Osteoblast (primary cell): ENCODE measurements around the gene MED1. TPM values are rescaled to one million over a fixed set of nuclear protein-coding genes. Genes with fewer than 3 reads are reported as not detected.

ENCODE experiments used
- DNase-seq: peaks from one replicate; pipeline ENCODE4 v3.0.0; 2011; ENCODE audit warnings: low spot score, mixed read lengths; ENCODE audit not compliant: insufficient read length; ENCODE audit errors: missing footprints
- H2AFZ ChIP-seq: 2 replicates; pipeline ENCODE4 v1.6.0; 2011; ENCODE audit warnings: mild to moderate bottlenecking, low read length
- H3K27ac ChIP-seq: 2 replicates; pipeline ENCODE4 v1.5.1; 2011; ENCODE audit warnings: mild to moderate bottlenecking, low read depth, low read length, moderate library complexity
- H3K27me3 ChIP-seq: 2 replicates; pipeline ENCODE4 v1.6.0; 2012; ENCODE audit warnings: mild to moderate bottlenecking, control low read depth, inconsistent platforms, low read length, moderate library complexity; ENCODE audit not compliant: insufficient read depth
- H3K36me3 ChIP-seq: 2 replicates; pipeline ENCODE4 v1.5.1; 2011; ENCODE audit warnings: mild to moderate bottlenecking, low read length, control low read depth, moderate library complexity; ENCODE audit not compliant: insufficient read depth
- H3K4me1 ChIP-seq: 2 replicates; pipeline ENCODE4 v1.5.1; 2011; ENCODE audit warnings: mild to moderate bottlenecking, low read length, control low read depth, moderate library complexity; ENCODE audit not compliant: insufficient read depth
- H3K4me2 ChIP-seq: 2 replicates; pipeline ENCODE4 v1.6.0; 2011; ENCODE audit warnings: mild to moderate bottlenecking, low read length; ENCODE audit not compliant: insufficient read depth
- H3K4me3 ChIP-seq: fragments of 200-600 bp; sonication (generic); 3 replicates; pipeline ENCODE4 v1.5.1; 2012; ENCODE audit warnings: mild to moderate bottlenecking, low read length, inconsistent platforms; ENCODE audit not compliant: insufficient read depth
- H3K79me2 ChIP-seq: 2 replicates; pipeline ENCODE4 v1.6.0; 2012; ENCODE audit warnings: mild to moderate bottlenecking, low read length, control low read depth, inconsistent platforms; ENCODE audit not compliant: insufficient read depth
- H3K9me3 ChIP-seq: 2 replicates; pipeline ENCODE4 v1.5.1; 2011; ENCODE audit warnings: low read depth, low read length, control low read depth
- H4K20me1 ChIP-seq: 2 replicates; pipeline ENCODE4 v1.6.0; 2012; ENCODE audit warnings: mild to moderate bottlenecking, low read length, control low read depth; ENCODE audit not compliant: insufficient read depth
- total RNA-seq: library from RNA; depleted of rRNA; stranded (reverse); fragments of >200 nt; gene quantifications from 2 replicates; pipeline ENCODE4 v1.2.3, GENCODE V29; 2012
- TF ChIP-seq, protein P1 (sequence below): IDR thresholded peaks from 2 replicates; pipeline ENCODE4 v1.5.1; 2011; ENCODE audit warnings: mild to moderate bottlenecking, low read depth, low read length, moderate library complexity; ENCODE audit errors: extremely low read depth

Gene MED1
- total RNA-seq, 1 donor = 24.6 TPM

- peak overlapping the region; percentile 94 for H3K27ac ChIP-seq
These were observed 45.6 kb downstream of the MED1 start for GRCh38 chr17:39405436-39405835.

DNA sequence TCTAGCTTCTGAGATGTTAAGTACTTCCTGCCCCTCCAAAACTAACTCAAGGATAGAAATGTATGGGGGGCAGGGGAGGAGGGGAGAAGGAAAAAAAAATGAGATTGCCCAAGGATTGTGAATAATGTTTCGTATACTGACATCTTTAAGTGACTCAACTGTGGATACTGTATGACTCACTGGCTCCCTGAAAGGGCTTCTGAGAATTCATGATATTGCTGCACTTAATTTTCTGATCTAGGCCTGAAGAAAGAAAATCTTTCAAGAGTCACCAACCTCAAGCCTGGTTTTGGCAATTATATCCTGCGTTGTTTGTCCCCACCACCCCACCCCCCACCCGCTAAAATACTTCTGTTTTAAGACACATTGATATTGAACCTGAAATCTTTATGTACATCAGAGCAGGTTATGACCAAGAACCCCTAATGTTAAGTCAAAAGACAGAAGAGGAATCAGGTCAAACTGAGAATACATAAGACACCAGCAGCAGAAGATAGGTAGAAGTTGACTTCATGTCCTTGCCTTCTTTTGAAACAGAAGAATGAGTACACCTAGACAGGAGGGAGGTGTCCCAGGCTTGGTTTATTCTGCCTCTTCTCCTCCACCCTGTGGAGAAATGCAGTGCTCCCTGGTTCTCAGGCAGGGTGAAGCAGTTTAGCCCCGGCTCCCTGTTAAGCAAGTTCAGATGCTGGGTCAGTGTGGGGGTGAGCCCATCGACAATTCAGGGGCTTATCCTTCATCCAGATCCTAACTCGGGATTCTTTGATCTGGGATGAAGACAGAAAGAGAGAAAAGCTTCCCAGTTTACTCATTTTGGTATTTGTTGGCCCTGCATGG is 46.3 kb downstream of the MED1 start:
- Histone ChIP-seq H3K79me2 (peaks cover 17% of the 10 kb centered on the region), H3K4me1 (peaks cover 32% of the 10 kb centered on the region), H2AFZ (no peak overlapping the region), H3K36me3 (peaks cover 23% of the 10 kb centered on the region), H3K27ac (peak overlapping the region; percentile 94), H3K9me3 (no peaks in the 10 kb centered on the region), H4K20me1 (peaks cover 9% of the 10 kb centered on the region), H3K27me3 (no peaks in the 10 kb centered on the region), H3K4me2 (peak overlapping the region; percentile 68), H3K4me3 (no peak overlapping the region)
- peak; percentile 90 for DNase-seq
- TF ChIP-seq, protein P1, sequence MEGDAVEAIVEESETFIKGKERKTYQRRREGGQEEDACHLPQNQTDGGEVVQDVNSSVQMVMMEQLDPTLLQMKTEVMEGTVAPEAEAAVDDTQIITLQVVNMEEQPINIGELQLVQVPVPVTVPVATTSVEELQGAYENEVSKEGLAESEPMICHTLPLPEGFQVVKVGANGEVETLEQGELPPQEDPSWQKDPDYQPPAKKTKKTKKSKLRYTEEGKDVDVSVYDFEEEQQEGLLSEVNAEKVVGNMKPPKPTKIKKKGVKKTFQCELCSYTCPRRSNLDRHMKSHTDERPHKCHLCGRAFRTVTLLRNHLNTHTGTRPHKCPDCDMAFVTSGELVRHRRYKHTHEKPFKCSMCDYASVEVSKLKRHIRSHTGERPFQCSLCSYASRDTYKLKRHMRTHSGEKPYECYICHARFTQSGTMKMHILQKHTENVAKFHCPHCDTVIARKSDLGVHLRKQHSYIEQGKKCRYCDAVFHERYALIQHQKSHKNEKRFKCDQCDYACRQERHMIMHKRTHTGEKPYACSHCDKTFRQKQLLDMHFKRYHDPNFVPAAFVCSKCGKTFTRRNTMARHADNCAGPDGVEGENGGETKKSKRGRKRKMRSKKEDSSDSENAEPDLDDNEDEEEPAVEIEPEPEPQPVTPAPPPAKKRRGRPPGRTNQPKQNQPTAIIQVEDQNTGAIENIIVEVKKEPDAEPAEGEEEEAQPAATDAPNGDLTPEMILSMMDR = no peak

More at GRCh38 chr17:39405436-39405835, 45.6 kb downstream of the MED1 start:
- no peaks in the 10 kb centered on the region for H3K9me3 ChIP-seq
- H3K27me3 ChIP-seq = no peaks in the 10 kb centered on the region
- TF ChIP-seq, protein P1 = no peak
- H4K20me1 ChIP-seq = peaks cover 5% of the 10 kb centered on the region
- no peak overlapping the region for H2AFZ ChIP-seq
- peaks cover 10% of the 10 kb centered on the region for H3K79me2 ChIP-seq
- no peak overlapping the region for H3K4me2 ChIP-seq
- no peak overlapping the region for H3K4me3 ChIP-seq
- peaks cover 26% of the 10 kb centered on the region for H3K4me1 ChIP-seq
- no peak for DNase-seq
- H3K36me3 ChIP-seq = peaks cover 28% of the 10 kb centered on the region

- no peak overlapping the region for H3K4me3 ChIP-seq
- no peak overlapping the region for H2AFZ ChIP-seq
- H3K36me3 ChIP-seq = peaks cover 6% of the 10 kb centered on the region
- peaks cover 14% of the 10 kb centered on the region for H4K20me1 ChIP-seq
- TF ChIP-seq, protein P1 = no peak
- DNase-seq = no peak
- peak overlapping the region; percentile 23 for H3K4me2 ChIP-seq
- H3K79me2 ChIP-seq = peaks cover 33% of the 10 kb centered on the region
- H3K27me3 ChIP-seq = no peaks in the 10 kb centered on the region
- H3K9me3 ChIP-seq = no peaks in the 10 kb centered on the region
- H3K4me1 ChIP-seq = peaks cover 32% of the 10 kb centered on the region
- no peak overlapping the region for H3K27ac ChIP-seq
These were observed 48.0 kb downstream of the MED1 start for GRCh38 chr17:39402890-39403605.
